H9 (cell line): ENCODE data around the gene SPINT2. TPM values are rescaled to one million over a fixed set of nuclear protein-coding genes. Genes with fewer than 3 reads are reported as not detected.

ENCODE experiments used
- DNase-seq: peaks from one replicate; pipeline ENCODE4 v3.0.0-alpha.2; 2017
- H2AFZ ChIP-seq: one replicate; pipeline ENCODE4 v1.6.1; 2013; ENCODE audit warnings: mild to moderate bottlenecking, low read length, control low read depth, moderate library complexity
- H2AK5ac ChIP-seq: 2 replicates; pipeline ENCODE4 v1.6.1; 2013; ENCODE audit warnings: low read length, control low read depth, mixed read lengths; ENCODE audit not compliant: insufficient read length
- H2BK120ac ChIP-seq: one replicate; pipeline ENCODE4 v1.6.1; 2013; ENCODE audit warnings: low read depth, mild to moderate bottlenecking, low read length, control low read depth, inconsistent platforms; ENCODE audit not compliant: poor library complexity, severe bottlenecking
- H2BK12ac ChIP-seq: 2 replicates; pipeline ENCODE4 v1.6.1; 2013; ENCODE audit warnings: low read length, control low read depth, mixed read lengths, low read depth; ENCODE audit not compliant: insufficient read length
- H2BK15ac ChIP-seq: 2 replicates; pipeline ENCODE4 v1.6.1; 2013; ENCODE audit warnings: low read depth, low read length, control low read depth
- H2BK20ac ChIP-seq: one replicate; pipeline ENCODE4 v1.6.1; 2013; ENCODE audit warnings: low read depth, mild to moderate bottlenecking, low read length, control low read depth, inconsistent platforms; ENCODE audit not compliant: poor library complexity, severe bottlenecking
- H2BK5ac ChIP-seq: 2 replicates; pipeline ENCODE4 v1.6.1; 2013; ENCODE audit warnings: low read length, control low read depth, mixed read lengths; ENCODE audit not compliant: insufficient read length
- H3K14ac ChIP-seq: 2 replicates; pipeline ENCODE4 v1.6.1; 2013; ENCODE audit warnings: low read length, control low read depth; ENCODE audit not compliant: insufficient read depth
- H3K18ac ChIP-seq: 2 replicates; pipeline ENCODE4 v1.6.1; 2013; ENCODE audit warnings: low read depth, mild to moderate bottlenecking, mixed read lengths, low read length, control low read depth; ENCODE audit not compliant: insufficient read length
- H3K23ac ChIP-seq: 2 replicates; pipeline ENCODE4 v1.6.1; 2013; ENCODE audit warnings: low read length, control low read depth, mixed read lengths, low read depth; ENCODE audit not compliant: insufficient read length
- H3K23me2 ChIP-seq: 2 replicates; pipeline ENCODE4 v1.6.1; 2013; ENCODE audit warnings: low read depth, mild to moderate bottlenecking, mixed read lengths, low read length, control low read depth; ENCODE audit not compliant: insufficient read length, poor library complexity, severe bottlenecking
- H3K27ac ChIP-seq: 2 replicates; pipeline ENCODE4 v1.5.1; 2013; ENCODE audit warnings: low read length, control low read depth, mixed read lengths, low read depth; ENCODE audit not compliant: insufficient read length
- H3K27me3 ChIP-seq: 2 replicates; pipeline ENCODE4 v1.6.1; 2013; ENCODE audit warnings: low read length, control low read depth, inconsistent platforms; ENCODE audit not compliant: insufficient read depth
- H3K4ac ChIP-seq: 2 replicates; pipeline ENCODE4 v1.6.1; 2013; ENCODE audit warnings: low read depth, mild to moderate bottlenecking, control low read depth, inconsistent platforms, low read length, moderate library complexity
- H3K4me1 ChIP-seq: 2 replicates; pipeline ENCODE4 v1.6.1; 2013; ENCODE audit warnings: low read length, control low read depth, inconsistent platforms; ENCODE audit not compliant: insufficient read depth
- H3K4me2 ChIP-seq: 2 replicates; pipeline ENCODE4 v1.6.1; 2013; ENCODE audit warnings: low read length, control low read depth, mixed read lengths; ENCODE audit not compliant: insufficient read length, insufficient read depth
- H3K56ac ChIP-seq: 2 replicates; pipeline ENCODE4 v1.6.1; 2013; ENCODE audit warnings: low read depth, mild to moderate bottlenecking, mixed read lengths, low read length, control low read depth; ENCODE audit not compliant: insufficient read length
- H3K79me1 ChIP-seq: 2 replicates; pipeline ENCODE4 v1.6.1; 2013; ENCODE audit warnings: low read depth, mild to moderate bottlenecking, moderate library complexity, low read length, control low read depth, inconsistent platforms; ENCODE audit not compliant: insufficient read depth, poor library complexity, severe bottlenecking
- H3K79me2 ChIP-seq: 2 replicates; pipeline ENCODE4 v1.6.1; 2013; ENCODE audit warnings: low read length, control low read depth, inconsistent platforms; ENCODE audit not compliant: insufficient read depth
- H3K9ac ChIP-seq: 2 replicates; pipeline ENCODE4 v1.6.1; 2013; ENCODE audit warnings: low read length, control low read depth, mixed read lengths; ENCODE audit not compliant: insufficient read length; ENCODE audit errors: extremely low read depth
- H3K9me3 ChIP-seq: one replicate; pipeline ENCODE4 v1.6.1; 2013; ENCODE audit warnings: low read depth, low read length, inconsistent platforms; ENCODE audit not compliant: control insufficient read depth
- H3T11ph ChIP-seq: one replicate; pipeline ENCODE4 v1.6.1; 2013; ENCODE audit warnings: mild to moderate bottlenecking, low read length, control low read depth, inconsistent platforms
- H4K20me1 ChIP-seq: one replicate; pipeline ENCODE4 v1.6.1; 2013; ENCODE audit not compliant: control insufficient read depth, insufficient read length, insufficient read depth
- H4K5ac ChIP-seq: 2 replicates; pipeline ENCODE4 v1.6.1; 2013; ENCODE audit warnings: low read depth, mild to moderate bottlenecking, mixed read lengths, low read length, control low read depth; ENCODE audit not compliant: insufficient read length
- H4K8ac ChIP-seq: replicated peaks from 2 replicates; pipeline ENCODE4 v1.6.1; 2013; ENCODE audit warnings: low read length, control low read depth, mixed read lengths, low read depth; ENCODE audit not compliant: insufficient read length
- H4K91ac ChIP-seq: 2 replicates; pipeline ENCODE4 v1.6.1; 2013; ENCODE audit warnings: low read depth, mild to moderate bottlenecking, moderate library complexity, mixed read lengths, low read length, control low read depth; ENCODE audit not compliant: insufficient read length
- H3K27ac Mint-ChIP-seq, 3 experiments: 2 replicates in 2 of 3; 3 replicates in 1 of 3; pipeline ENCODE4 v1.8.0; 2020 to 2021; ENCODE audit warnings: mixed read lengths in 3 of 3, mild to moderate bottlenecking in 1 of 3, moderate library complexity in 1 of 3
- H3K27me3 Mint-ChIP-seq: 2 replicates; pipeline ENCODE4 v1.8.0; 2021; ENCODE audit warnings: low read depth, mild to moderate bottlenecking, moderate library complexity, mixed read lengths
- H3K36me3 Mint-ChIP-seq, 3 experiments: 2 replicates in 2 of 3; 3 replicates in 1 of 3; pipeline ENCODE4 v1.8.0; 2020 to 2021; ENCODE audit warnings: low read depth in 3 of 3, mixed read lengths in 3 of 3; ENCODE audit not compliant: insufficient read depth in 1 of 3
- H3K4me1 Mint-ChIP-seq, 2 experiments: 2 replicates each; pipeline ENCODE4 v1.8.0; 2020; ENCODE audit warnings: mixed read lengths in 2 of 2
- H3K4me3 Mint-ChIP-seq, 2 experiments: 2 replicates in 1 of 2; 3 replicates in 1 of 2; pipeline ENCODE4 v1.8.0; 2020 to 2021; ENCODE audit warnings: mild to moderate bottlenecking in 2 of 2, mixed read lengths in 2 of 2, moderate library complexity in 1 of 2
- H3K9me3 Mint-ChIP-seq, 2 experiments: 2 replicates in 1 of 2; 3 replicates in 1 of 2; pipeline ENCODE4 v1.8.0; 2020; ENCODE audit warnings: mild to moderate bottlenecking in 2 of 2, mixed read lengths in 2 of 2, moderate library complexity in 1 of 2
- WGBS: extraction: QIAGEN DNeasy Blood & Tissue Kit; methylation state at CpG from one replicate; pipeline ENCODE4 v1.1.7; 2013; ENCODE audit warnings: missing lambda C conversion rate, low lambda C conversion rate, mixed read lengths; ENCODE audit not compliant: insufficient read length; ENCODE audit errors: extremely low coverage; 5-methylcytosine and 5-hydroxymethylcytosine counted together
- total RNA-seq: library from RNA; stranded (reverse); gene quantifications from 2 replicates; pipeline ENCODE4 v1.2.1, GENCODE V29; 2021
- TF ChIP-seq, protein P1 (sequence below): fragments of 200-600 bp; sonication (generic); conservative IDR thresholded peaks from 3 replicates; pipeline ENCODE4 v1.8.0; 2021; ENCODE audit warnings: antibody characterized with exemption, mild to moderate bottlenecking

SPINT2 gene
- total RNA-seq, 1 experiment from 2014 or later, result 283 TPM

DNA sequence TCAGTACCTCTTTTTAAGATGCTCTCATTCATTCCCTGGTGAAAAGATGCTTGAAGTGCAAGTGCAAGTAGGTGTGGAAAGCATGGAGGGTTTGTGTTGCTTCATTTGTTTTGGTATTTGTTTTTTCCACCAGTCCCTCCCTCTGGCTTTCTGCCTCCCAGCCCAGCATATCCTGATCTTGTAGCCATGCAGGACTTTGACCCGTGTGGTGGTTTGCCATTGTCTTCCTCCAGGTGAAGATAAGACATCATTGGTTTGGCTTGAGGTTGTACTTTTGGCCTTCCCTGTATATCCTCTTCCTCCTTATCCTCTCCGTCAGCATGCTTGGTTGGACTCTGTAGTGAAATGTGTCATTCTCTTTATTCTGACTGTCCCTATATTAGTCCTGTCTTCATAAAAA is 9.1 kb downstream of the SPINT2 start:
- no peak overlapping the region for H4K91ac ChIP-seq
- WGBS, result no CpG with 5 or more reads among the region's 2 CpGs
- peaks cover 26 to 27% of the 10 kb centered on the region in 2 experiments for H3K4me1 Mint-ChIP-seq
- no peak overlapping the region for H3K4me2 ChIP-seq
- peaks cover 18% of the 10 kb centered on the region for H3K79me1 ChIP-seq
- H3K4me3 Mint-ChIP-seq, result no peak overlapping the region
- H2AK5ac ChIP-seq, result no peak overlapping the region
- H3T11ph ChIP-seq, result no peak overlapping the region
- no peak overlapping the region for H3K18ac ChIP-seq
- no peak overlapping the region for H3K23ac ChIP-seq
- peaks cover 6 to 30% (median 22%) of the 10 kb centered on the region in 3 experiments; a peak in 6 of 7 replicates for H3K36me3 Mint-ChIP-seq
- no peak overlapping the region for H2AFZ ChIP-seq
- no peaks in the 10 kb centered on the region for H3K27me3 ChIP-seq
- H2BK12ac ChIP-seq, result no peak overlapping the region
- no peaks in the 10 kb centered on the region for H4K20me1 ChIP-seq
- H3K56ac ChIP-seq, result no peak overlapping the region
- peak overlapping the region in 1 of 3 experiments; percentile 17; a peak in 2 of 7 replicates for H3K27ac Mint-ChIP-seq
- no peak for DNase-seq
- H4K5ac ChIP-seq, result no peak overlapping the region
- H2BK20ac ChIP-seq, result no peak overlapping the region
- TF ChIP-seq, protein P1, sequence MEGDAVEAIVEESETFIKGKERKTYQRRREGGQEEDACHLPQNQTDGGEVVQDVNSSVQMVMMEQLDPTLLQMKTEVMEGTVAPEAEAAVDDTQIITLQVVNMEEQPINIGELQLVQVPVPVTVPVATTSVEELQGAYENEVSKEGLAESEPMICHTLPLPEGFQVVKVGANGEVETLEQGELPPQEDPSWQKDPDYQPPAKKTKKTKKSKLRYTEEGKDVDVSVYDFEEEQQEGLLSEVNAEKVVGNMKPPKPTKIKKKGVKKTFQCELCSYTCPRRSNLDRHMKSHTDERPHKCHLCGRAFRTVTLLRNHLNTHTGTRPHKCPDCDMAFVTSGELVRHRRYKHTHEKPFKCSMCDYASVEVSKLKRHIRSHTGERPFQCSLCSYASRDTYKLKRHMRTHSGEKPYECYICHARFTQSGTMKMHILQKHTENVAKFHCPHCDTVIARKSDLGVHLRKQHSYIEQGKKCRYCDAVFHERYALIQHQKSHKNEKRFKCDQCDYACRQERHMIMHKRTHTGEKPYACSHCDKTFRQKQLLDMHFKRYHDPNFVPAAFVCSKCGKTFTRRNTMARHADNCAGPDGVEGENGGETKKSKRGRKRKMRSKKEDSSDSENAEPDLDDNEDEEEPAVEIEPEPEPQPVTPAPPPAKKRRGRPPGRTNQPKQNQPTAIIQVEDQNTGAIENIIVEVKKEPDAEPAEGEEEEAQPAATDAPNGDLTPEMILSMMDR, result no peak
- H2BK15ac ChIP-seq, result no peak overlapping the region
- no peaks in the 10 kb centered on the region for H3K9me3 ChIP-seq
- H3K4ac ChIP-seq, result no peak overlapping the region
- H4K8ac ChIP-seq, result no peak overlapping the region
- H3K4me1 ChIP-seq, result peaks cover under 1% of the 10 kb centered on the region; the same call in 1 of the 2 replicates
- no peak overlapping the region for H3K27ac ChIP-seq
- no peak overlapping the region for H2BK5ac ChIP-seq
- H3K23me2 ChIP-seq, result no peaks in the 10 kb centered on the region
- H2BK120ac ChIP-seq, result no peak overlapping the region
- peak overlapping the region; percentile 5 for H3K9ac ChIP-seq
- H3K79me2 ChIP-seq, result peaks cover 30% of the 10 kb centered on the region
- H3K9me3 Mint-ChIP-seq, result no peaks in the 10 kb centered on the region
- no peak overlapping the region for H3K14ac ChIP-seq
- H3K27me3 Mint-ChIP-seq, result no peaks in the 10 kb centered on the region
